CD4-positive, alpha-beta T cell treated with Interleukin-1 beta for 1 hour (primary cell): ENCODE data around the gene SCYGR6.
A peak's percentile ranks its signal among the peaks of the same experiment; 100 is the strongest.
"Not testable (repeated sequence)": the region's sequence is repeated elsewhere in the genome, so short reads cannot be mapped to it uniquely, and the experiment has no call there.

Source experiments
- DNase-seq, 2 donors: peaks; one replicate each; pipeline ENCODE4 v3.0.0-alpha.2; 2020 to 2022

The SCYGR6 gene, protein sequence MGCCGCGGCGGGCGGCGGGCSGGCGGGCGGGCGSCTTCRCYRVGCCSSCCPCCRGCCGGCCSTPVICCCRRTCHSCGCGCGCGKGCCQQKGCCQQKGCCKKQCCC

DNA sequence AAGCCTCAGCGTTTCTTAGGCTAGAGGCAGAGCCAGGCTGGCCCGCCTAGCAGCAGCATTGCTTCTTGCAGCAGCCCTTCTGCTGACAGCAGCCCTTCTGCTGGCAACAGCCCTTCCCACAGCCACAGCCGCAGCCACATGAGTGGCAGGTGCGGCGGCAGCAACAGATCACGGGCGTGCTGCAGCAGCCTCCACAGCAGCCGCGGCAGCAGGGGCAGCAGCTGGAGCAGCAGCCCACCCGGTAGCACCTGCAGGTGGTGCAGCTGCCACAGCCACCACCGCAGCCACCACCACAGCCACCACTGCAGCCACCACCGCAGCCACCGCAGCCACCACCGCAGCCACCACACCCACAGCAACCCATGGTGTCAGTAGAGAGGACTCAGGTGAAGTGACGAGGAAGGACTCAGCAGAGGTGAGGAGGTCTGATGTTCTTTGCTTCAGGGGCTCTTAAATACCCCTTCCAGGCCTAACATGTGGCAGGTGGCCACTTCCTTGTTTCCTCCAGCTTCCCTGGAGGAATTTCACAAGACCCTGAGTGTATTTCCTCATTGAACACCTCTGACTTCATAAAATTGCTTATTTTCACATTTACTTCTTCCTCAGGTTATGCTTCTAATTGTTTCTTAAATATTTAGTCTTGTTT lies at the start of gene SCYGR6:
SCYGR6 (minus strand) TSS at position 364 of the 646 bp plus-strand sequence; CDS start at position 364, 0 bp downstream.
- DNase-seq = no peak

DNA sequence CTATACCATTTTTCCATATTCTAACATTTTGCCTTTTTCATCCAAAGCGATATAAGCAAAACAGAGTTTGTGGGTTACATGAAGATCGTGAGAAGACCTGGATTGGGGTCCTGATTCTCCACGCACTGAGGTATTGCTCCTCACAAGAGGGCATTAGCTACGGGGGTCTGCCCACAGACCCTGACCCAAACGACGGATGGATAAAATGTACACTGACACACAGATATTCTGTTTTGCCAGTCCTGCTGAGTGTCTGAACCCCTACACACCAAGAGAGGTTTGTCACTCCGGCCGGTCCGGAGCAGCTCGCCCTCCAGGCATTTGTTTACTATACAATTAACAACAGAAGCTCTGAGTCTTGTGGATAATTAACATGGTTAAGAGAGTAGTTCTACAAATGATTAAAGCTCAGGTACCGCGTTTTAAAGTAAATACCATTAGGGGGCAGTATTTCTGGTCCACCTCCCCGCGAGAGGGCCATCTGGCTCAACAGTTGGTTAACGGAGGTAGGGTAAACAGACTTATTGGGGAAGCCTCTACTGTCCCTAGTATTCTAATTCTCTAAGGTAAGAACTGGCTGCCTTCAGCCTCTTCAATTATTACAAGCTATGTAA lies 49.6 kb upstream of the SCYGR6 start:
- DNase-seq = peak in 1 of 2 donors; percentile 21

DNA sequence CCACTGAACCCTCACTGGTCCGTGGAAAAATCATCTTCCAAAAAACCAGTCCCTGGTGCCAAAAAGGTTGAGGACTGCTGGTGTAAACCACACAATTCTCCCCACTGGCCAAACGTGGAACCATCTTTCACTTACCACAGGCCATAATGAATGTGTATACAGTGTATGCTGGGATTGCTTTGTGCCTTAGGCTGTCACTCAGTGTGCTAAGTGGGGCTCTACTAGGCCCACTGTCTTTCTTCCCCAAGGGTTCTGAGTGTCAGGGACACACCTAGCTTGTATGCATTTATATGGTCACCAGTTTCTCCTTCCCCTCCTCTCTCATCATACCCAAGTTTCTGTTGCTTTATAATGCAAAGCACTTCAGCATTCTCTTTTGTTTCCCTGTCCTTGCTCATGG lies 48.4 kb upstream of the SCYGR6 start:
- DNase-seq = no peak

DNA sequence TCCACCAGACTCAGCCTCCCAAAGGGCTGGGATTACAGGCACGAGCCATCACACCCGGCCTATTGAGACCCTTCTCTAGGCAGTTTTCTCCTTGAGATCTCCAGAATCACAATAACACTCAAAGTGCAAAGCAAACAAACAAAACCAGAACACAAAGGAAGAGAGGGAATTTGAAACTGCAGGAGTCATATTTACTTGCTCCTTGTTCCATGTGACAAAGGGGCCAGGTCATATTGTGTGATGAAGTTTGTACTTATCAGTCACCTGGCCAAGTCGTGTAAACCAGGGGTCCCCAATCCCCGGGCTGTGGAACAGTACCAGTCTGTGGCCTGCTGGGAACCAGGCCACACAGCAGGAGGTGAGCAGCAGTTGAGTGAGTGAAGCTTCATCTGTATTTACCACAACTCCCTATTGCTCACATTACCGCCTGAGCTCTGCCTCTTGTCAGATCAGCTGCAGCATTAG lies 47.7 kb upstream of the SCYGR6 start:
- DNase-seq = no peak

DNA sequence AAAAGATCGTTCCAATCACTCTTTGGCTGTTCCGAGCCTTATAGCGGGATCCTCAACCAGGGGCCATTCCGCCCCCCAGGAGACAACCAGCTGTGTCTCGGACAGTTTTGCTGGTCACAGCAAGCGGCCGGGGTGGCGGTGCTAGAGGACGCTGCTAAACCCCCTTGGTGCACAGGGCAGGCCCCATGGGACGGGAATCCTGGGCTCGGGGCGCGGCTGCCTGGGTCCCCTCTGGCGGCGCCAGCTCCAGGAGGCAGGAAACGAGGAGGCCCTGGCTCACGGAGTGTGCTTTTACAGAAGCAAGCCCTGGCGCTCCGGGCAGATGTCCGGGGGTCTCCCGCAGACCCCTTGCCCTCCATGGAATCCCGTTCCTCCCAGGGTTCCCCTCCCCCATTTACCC lies 43.3 kb upstream of the SCYGR6 start:
- no peak for DNase-seq

DNA sequence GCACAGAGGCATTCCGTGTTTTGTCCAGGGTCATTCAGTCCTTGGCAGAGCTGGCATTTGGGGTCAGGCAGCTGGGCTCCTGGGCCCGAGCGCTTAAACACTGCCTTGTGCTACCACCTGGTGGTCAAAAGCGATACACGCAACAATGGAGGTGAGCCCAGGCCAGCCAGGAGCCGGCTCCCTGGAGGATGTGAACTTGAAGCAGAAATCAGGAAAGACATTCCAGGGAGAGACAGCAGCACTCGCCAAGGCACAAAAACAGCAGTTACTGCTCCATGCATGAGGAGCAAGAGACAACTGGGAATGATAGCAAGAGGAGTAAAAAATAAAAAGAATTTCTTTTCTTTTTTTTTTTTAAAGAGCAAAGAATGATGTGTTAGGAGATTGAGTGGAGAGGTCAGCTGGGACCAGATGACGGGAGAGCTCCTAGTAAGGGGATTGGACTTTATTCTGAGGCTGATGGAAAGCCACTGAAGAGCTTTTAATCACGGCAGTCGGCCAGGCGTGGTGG lies 41.9 kb upstream of the SCYGR6 start:
- DNase-seq = peak; percentile 55

DNA sequence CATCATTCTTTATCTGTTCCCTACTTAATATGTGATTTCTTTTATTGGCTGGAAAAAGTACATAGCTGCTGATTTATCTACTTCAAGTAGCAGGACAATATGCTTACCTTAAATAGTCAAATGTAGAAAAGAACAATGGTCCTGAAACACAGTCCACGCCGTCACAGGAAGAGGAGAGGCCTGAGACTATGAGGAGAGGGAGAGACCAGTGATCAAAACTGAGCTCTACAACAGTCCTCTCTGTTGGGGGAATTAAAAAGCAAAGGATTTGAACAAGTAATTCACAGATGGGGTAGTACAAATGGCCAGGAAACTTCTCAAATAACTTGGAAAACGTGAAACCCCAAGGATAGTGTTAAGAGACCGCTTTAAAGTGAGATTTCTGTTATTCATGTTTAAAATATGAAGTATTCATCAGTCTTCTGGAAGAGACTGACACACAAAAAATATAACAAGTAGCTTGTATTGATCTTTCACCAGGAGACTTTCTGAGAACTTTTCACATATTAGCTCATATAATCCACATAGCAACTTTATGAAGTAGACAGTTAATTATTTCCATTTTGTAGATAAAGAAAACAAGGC lies 41.3 kb upstream of the SCYGR6 start:
- no peak for DNase-seq

DNA sequence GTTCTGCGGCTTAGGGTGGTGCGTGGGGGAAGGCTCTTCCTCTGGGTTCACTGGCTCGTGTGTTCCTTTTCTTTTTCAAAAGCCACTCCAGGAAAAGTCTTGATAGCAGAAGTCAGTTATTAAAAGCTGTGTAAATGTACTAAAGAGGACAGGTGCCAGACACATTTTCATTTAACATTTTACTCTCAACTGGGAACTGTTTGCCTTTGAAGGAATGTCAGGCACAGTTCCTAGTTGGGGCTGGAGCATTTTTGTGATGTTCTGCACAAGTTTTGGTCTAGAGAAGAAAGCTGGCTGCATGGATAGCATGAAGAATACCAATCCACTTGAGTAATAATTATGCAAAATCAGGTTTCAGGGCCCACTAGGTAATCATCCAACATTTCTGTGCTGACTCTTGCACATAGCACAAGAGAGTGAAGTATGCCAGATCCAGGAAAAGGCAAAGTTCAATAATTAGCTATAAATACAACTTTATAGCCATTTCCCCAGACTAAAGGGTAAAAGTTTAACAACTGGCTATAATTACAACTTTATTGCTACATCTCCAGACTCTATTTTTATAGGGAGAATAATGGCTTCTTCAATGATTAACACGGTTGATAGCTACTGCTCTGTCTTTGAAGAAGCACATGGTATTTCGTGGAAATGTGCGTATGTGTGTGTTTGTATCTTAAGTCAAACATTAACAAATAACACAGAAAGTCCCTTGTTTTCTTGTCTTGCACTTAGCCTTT lies 37.4 kb upstream of the SCYGR6 start:
- DNase-seq = no peak

DNA sequence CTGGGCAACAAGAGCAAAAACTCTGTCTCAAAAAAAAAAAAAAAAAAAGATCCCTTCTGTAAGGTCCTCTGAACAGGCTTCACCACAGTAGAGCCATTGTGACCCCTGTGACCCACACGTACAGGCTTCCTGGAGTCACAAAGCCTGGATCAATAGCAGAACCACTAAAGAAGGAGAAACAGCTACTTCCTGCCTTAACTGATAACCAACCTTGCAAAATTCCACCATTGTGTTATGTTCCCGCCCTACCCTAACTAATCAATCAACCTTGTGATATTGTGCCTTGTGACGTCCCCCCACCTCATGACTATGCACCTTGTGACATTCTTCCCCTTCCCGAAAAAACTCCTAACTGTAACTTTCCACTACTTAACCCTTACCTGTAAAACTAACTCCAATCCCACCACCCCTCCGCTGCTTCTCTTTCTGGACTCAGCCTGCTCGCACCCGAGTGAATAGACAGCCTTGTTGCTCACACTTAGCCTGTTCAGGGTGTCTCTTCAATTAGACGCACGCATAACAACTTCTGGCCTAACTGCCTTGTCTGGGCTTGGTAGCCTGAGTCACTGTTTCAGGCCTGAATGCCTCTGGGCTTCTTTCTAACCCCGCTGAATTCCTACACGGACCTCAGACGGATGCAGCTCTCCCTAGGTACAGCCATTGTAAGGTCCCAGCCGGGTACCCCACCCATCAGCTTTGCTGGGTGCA lies 35.0 kb upstream of the SCYGR6 start:
- no peak for DNase-seq

DNA sequence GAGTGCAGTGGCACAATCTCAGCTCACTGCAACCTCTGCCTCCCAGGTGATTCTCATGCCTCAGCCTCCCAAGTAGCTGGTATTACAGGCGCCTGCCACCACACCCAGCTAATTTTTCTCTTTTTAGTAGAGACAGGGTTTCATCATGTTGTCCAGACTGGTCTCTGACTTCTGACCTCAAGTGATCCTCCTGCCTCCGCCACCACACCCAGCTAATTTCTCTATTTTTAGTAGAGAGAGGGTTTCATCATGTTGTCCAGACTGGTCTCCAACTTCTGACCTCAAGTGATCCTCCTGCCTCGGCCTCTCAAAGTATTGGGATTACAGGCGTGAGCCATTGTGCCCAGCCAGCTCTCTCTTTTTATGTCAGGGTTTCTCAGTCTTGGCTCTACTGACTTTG lies 31.7 kb upstream of the SCYGR6 start:
- DNase-seq = not testable (repeated sequence)

DNA sequence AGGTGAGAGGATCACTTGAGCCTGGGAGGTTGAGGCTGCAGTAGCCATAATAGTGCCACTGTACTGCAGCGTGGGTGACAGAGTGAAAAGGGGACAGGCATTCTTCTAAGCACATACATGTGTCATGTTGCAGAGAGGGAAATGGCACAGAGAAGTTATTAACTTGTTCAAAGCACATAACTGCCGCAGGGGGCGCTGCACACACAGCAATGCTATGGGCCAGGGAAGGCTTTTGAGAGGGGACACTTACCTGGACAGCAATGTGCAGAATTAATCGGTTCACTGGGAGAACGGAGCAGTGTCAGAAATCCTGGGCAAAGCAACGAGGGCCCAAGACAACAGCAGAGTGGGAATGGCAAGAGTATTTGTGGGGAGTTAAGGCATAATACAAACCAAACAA lies 23.5 kb upstream of the SCYGR6 start:
- no peak for DNase-seq

DNA sequence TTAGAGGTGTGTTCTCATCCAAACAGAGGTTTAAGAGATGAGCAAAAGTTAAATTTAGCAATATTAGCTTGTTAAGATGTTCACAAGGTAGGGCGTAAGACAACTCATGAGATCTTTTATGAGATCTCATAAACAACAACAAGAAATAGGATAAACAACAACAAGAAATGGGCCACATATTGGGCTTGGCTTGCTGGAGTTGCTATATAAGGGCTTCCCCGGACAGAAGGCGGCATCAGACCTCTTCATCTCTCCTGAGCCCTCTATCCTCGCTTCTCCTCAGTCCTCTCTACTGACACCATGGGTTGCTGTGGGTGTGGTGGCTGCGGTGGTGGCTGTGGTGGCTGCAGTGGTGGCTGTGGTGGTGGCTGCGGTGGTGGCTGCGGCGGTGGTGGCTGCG lies 21.0 kb upstream of the SCYGR6 start, which contains the start of gene SCYGR8:
SCYGR8 (plus strand) TSS at position 301 of the 400 bp plus-strand sequence; CDS start at position 301, 0 bp downstream.
- no peak for DNase-seq

DNA sequence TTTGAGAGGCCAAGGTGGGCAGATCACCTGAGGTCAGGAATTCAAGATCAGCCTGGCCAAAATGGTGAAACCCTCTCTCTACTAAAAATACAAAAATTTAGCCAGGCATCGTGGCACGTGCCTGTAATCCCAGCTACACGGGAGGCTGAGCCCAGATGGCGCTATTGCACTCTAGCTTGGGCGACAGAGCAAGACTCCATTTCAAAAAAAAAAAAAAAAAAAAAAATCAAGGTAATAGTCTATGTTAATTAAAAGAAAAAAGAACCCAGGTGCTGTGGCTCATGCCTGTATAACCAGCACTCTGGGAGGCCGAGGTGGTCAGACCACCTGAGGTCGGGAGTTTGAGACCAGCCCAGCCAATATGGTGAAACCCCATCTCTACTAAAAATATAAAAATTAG lies 16.1 kb upstream of the SCYGR6 start:
- not testable (repeated sequence) for DNase-seq

DNA sequence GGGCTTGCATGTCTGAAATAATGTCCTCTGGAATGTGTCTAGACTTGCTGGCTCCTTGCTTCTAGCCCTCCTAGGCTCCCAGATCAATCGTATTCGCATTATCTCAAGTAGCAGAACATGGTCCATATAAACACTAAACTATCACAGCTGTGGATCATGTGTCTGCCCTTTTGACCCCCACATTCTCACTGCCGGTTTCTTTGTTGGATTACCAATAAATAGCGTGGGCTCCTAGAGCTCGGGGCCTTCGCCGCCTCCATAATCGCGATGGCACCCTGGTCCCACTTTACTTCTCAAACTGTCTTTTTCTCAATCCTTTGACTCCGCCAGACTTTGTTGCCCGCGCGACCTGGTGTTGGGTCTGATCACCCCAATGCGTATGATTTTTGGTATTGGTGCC lies 14.8 kb upstream of the SCYGR6 start:
- DNase-seq = no peak

DNA sequence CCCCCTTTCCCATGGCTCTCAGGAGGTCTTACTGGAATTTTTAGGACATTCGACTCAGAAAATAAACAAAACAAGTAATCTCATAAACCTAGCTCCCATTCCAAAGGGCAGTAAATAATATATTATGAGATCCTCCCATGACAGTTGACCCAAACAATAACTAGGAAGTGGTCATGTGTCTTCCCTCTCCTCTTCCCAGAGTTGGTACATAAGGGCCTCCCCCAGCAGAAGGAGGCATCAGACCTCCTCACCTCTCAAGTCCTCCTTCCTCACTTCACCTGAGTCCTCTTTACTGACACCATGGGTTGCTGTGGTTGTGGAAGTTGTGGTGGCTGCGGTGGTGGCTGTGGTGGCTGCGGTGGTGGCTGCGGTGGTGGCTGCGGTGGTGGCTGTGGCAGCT lies 3.5 kb upstream of the SCYGR6 start, which contains the start of gene SCYGR7:
SCYGR7 (plus strand) TSS at position 301 of the 400 bp plus-strand sequence; CDS start at position 301, 0 bp downstream.
- DNase-seq = no peak

DNA sequence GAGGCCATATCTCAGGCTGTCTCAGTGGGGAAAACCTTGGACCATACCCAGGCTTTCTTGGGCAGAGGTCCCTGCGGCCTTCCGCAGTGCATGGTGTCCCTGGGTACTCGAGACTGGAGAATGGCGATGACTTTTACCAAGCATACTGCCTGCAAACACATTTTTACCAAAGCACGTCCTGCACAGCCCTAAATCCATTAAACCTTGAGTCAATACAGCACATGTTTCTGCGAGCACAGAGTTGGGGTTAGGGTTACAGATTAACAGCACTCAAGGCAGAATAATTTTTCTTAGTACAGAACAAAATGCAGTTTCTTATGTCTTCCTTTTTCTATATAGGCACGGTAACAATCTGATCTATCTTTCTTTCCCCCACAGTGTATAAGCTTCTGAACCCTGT lies 1.7 kb downstream of the SCYGR6 start:
- not testable (repeated sequence) for DNase-seq

DNA sequence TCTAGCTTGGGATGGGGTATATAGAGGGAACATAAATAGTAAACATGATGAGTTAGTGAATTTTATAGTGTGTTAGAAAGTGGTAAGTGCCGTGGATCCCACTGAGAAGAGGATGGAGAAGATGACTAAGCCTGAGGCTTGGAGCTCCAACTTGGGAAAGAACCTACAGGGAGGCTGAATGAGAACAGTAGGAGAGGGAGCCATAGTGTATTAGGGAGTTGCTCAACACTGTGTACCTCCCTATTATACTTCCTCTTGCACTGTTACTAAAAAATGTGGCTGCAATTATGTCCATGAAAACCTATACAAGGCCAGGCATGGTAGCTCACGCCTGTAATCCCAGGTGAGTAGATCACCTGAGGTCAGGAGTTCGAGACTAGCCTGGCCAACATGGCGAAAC lies 3.9 kb downstream of the SCYGR6 start:
- DNase-seq = no peak

DNA sequence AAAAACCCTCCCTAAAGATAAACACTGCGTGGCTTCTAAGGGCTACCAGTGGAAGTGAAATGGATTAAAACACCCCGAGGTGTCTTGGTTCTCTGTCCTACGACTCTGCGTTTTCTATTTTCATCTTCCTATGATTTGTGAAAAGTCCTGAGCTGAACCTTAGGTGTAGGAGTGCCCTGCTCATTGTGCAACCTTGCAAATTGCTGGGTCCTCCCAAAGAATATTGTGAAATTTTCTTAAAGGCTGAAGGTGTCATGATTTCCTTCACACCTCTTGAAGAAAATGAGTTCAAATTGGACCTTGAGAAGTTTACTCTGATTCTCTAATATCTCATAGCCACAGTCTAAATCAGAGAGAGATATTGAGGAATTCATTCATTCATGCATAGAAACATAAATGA lies 4.9 kb downstream of the SCYGR6 start:
- no peak for DNase-seq

DNA sequence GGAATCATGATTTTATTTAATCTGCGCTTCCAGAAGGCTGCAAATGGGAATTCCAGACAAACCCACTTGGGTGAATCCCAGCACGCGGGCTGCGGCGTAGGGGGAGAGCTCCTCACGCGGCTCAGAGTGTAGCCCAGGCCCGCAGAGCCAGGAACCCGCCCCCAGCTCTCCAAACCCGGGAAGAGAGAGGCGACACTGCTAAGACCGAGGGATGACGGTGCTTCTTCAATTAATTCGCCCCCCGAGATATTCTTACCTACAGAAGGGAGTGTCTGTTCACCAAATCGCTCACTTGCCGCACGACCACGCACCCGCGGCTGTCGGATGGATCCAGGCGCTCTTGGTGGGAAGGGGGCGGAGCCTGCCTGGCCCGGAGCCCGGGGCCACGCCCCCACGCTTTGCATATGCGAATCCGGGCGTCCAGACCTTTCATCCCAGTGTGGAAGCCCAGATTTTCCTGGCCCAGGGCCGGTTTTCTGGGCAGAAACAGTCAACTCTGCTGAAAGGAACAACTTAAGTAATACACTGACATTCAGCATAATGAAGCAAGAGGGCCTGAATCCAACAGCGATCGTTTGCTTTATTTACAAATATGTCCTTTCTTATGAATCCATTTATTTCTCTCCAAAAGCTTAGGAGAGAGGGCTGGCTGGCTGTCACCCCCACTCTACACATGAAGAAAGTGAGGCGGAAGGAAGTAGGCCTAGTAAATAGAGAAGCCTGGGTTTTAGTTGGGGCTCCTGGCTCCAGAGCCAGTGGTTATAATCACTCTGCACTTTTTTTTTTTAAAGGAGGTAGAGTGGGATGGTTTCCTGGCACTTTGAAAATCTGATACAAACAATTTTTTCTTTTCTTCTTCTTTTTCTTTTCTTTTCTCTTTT lies 6.6 kb downstream of the SCYGR6 start, which contains the start of gene SLC19A3:
SLC19A3 (minus strand) TSS at position 342 of the 881 bp plus-strand sequence. CDS start 15,710 bp downstream, outside the sequence.
- DNase-seq = no peak

DNA sequence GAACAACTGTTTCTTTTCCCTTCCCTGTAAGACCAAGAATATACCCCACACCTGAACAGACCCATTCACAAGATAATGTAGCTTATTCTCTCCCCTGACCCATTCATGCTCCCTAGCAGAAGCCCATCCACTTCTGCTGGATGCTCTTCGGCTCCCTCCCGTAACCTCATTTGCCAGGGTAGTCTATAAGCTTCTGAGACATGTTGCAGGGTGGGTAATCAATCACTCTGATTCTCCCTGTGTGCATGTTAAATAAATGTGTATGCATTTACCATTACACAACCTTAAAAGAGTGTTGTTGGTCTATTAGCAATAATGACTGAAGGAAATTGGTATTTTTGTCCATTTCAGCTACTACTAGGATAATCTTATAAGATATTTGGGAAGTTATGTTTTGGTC lies 8.1 kb downstream of the SCYGR6 start:
- no peak for DNase-seq

DNA sequence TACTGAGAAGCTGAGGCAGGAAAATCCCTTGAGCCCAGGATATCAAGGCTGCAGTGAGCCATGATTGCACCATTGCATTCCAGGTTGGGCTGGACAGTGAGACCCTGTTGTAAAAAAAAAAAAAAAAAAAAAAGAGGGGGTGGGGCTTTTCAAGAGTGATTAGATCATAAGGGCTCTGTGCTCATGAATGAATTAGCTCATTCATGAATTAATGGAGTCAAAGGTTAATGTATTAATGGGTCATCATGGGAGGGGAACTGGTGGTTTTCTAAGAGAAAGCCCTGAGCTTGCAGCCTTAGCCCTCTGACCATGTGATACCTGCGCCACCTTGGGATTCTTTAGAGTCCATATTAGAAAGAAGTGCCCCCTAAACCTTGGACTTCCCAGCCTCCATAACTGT lies 11.3 kb downstream of the SCYGR6 start:
- DNase-seq = no peak
